ENCODE results near the gene SNN.

Gene SNN

DNA sequence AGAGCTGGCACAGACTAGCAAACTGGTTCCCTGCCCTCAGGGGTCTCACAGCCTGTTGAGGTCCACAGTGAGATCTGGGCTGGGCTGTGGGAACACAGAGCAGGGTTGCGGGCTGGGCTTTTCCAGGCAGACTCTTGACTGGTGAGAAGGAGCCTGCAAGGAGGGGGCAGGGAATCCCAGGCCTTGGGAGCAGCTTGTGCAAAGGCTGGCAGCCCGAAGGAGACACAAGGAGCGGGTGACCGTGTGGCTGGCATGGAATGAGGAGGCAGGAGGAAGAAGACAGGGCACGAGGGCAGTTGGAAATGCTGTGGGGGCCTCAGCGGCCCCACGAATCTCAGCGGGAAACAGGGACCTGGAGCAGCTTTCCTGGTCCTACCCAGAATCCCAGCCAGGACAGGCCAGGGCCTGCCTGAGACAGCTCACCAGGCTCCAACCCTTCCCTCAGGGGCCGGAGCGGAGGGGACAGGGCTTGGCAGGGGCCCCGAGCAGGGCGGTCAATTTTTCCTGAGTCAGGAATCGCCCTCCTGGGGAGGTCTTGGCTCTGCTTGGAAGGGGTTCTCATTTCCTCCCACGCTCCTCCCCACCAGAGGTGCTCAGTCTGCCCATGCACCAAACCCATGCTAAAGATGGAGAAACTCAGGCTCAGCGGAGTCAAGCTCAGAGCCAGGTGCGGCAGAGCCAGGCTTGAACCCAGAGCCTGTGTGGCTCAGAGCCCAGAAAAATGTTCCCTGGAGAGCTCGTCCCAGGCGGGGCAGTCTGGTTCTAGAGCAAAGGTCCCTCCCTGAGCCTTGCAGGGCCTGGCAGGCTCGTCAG is 9.2 kb upstream of the SNN start:
- no peak for DNase-seq (ENCODE audit: extremely low read depth, low read depth)

DNA sequence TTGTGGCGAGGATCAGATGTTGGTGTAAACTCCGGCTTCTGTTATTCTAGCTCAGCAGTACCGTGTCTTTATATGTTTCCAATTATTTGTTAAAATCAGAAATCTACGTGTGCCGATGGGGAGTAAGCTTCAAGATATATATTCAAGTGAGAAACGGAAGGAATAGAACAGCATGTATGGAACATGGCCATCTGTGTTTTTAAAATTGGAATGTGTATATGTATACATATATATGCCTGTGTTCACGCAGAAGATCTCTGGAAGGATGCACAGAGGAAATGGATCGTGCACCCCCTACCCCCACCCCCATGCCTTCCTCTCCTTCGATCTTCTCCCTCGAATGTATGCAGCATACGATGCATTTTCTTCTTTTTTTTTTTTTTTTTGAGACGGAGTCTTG is 7.7 kb upstream of the SNN start:
- no peak for DNase-seq (ENCODE audit: extremely low read depth, low read depth)
- TF ChIP-seq, protein P1, sequence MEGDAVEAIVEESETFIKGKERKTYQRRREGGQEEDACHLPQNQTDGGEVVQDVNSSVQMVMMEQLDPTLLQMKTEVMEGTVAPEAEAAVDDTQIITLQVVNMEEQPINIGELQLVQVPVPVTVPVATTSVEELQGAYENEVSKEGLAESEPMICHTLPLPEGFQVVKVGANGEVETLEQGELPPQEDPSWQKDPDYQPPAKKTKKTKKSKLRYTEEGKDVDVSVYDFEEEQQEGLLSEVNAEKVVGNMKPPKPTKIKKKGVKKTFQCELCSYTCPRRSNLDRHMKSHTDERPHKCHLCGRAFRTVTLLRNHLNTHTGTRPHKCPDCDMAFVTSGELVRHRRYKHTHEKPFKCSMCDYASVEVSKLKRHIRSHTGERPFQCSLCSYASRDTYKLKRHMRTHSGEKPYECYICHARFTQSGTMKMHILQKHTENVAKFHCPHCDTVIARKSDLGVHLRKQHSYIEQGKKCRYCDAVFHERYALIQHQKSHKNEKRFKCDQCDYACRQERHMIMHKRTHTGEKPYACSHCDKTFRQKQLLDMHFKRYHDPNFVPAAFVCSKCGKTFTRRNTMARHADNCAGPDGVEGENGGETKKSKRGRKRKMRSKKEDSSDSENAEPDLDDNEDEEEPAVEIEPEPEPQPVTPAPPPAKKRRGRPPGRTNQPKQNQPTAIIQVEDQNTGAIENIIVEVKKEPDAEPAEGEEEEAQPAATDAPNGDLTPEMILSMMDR (IDR thresholded peaks at IDR 0.05; ENCODE audit: low read depth, low read length) = no peak

More for the DNA sequence above, 9.2 kb upstream of the SNN start:
- TF ChIP-seq, protein P1 (IDR thresholded peaks at IDR 0.05; ENCODE audit: low read depth, low read length) = no peak

DNA sequence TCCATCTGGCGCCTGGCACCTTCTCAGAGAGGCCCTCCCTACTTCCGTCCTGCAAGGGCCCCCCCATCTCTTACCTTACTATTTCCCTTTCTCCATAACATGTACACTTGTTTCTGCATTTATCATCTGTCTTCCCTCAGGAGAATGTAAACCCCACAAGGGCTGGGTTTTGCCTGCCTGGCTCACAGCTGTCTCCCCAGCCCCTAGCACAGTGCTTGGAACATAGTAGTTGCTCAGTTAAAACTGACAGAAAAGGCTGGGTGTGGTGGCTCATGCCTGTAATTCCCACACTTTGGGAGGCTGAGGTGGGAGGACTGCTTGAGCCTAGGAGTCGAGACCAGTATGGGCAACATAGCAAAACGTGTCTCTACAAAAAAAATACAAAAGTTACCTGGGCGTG is 5.7 kb upstream of the SNN start:
- TF ChIP-seq, protein P1 (IDR thresholded peaks at IDR 0.05; ENCODE audit: low read depth, low read length) = no peak
- DNase-seq (ENCODE audit: extremely low read depth, low read depth) = no peak

DNA sequence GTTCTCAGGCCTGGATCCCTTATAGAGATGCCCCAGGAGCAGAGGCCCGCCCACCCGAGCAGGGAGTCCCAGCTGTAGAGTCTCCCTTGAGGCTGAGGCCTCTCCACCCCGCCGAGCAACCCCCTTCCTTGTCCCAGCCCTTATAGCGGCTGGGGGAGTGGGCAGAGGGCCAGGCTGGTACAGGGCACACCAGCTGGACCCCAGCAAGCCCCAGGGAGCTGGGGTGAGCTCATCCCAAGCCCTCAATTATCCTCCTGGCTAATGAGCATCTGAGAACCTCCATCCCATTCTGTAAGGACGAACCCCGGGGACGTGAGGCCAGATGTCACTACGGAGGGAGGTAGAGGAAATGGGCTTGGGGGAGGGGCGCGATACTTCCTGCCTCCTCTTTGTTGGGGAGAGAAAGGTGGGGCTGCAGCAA is 3.2 kb upstream of the SNN start:
- TF ChIP-seq, protein P1 (IDR thresholded peaks at IDR 0.05; ENCODE audit: low read depth, low read length) = no peak
- no peak for DNase-seq (ENCODE audit: extremely low read depth, low read depth)

DNA sequence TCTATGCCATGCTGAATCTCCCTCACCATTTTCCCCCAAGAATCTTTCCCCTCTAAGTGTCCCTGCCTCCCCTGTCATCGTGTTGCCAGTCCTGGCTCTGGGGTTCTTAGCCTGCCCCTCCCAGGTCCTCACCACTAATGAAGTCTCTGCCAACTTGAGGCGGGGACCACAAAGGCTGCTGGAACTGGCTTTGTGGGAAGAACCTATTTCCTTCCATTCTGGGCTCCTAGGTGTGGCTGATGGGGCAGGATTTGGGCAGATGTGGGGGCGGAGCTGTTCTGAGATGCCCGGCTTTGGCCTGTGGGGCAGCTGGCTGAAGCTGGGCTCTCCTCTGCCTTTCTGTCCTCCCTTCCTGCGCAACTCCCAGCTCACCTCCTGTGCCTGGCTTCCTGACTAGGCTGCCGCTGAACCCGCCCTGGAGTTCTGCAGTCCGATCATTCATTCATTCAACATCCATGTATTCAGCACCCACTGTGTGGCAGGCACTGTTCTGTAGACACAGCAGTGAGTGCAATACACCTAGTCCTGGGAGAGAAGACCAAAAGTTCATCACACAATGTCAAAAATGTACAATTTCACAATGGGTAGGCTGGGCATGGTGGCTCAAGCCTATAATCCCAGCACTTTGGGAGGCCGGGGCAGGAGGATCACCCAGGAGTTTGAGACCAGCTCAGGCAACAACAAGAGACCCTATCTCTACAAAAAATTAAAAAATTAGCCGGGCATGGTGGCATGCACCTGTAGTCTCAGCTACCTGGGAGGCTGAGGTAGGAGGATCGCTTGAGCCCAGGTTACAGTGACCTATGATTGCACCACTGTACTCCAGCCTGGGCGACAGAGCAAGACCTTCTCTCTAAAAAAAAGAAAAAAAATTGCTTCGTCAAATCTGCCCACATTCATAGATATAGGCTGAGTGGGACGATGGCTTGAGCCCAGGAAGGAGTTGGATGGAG is 1.9 kb upstream of the SNN start:
- no peak for DNase-seq (ENCODE audit: extremely low read depth, low read depth)
- TF ChIP-seq, protein P1 (IDR thresholded peaks at IDR 0.05; ENCODE audit: low read depth, low read length) = no peak

DNA sequence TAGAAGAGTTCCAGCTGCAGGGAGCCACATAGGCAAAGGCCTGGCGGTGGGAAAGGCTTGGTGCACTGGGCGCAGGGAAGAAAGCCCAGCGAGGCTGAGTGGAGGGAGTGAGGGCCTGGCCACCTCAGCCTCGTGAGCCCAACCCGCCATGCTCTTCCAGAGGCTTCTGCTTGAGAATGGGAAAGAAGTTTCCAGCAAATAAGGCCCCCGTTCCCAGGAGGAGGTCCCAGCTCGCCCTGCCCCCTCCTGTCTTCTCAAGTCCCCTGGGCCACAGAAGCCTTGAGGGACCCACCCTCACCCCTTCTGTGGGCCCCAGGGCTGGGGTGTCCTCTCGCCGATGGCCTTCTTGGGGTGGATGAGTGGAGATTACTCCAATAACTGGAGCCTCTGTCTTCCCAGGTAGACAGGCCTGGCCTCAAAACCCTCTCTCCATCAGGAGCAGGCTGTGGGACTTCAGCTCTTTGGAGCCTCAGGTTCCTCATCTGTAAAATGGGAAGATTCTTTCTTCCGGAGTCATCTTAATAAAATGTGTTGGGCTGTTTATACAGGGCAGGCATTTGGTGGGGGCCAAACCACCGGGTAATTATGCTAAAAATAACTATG is 933 bp upstream of the SNN start:
- TF ChIP-seq, protein P1 (IDR thresholded peaks at IDR 0.05; ENCODE audit: low read depth, low read length) = no peak

More for the DNA sequence above, 933 bp upstream of the SNN start:
- no peak for DNase-seq (ENCODE audit: extremely low read depth, low read depth)
